ENCODE results near the gene CADPS.

The CADPS gene

GRCh38 chr3:62355703-62356102, 519.5 kb downstream of the CADPS start:
- H3K9me3 ChIP-seq = no peaks in the 10 kb centered on the region
- no peaks in the 10 kb centered on the region for H3K36me3 ChIP-seq
- 0 out of 2 replicates have a peak, but pooled peaks cover 3% of the 10 kb centered on the region for H3K27me3 ChIP-seq
- H3K4me1 ChIP-seq = 0 out of 2 replicates have a peak, but pooled peaks cover 2% of the 10 kb centered on the region
- no peak for DNase-seq
- no peak overlapping the region for H3K4me3 ChIP-seq (ENCODE audit: low read depth, low read length)
- TF ChIP-seq CTCF (IDR thresholded peaks at IDR 0.05; ENCODE audit: low read depth, low read length) = no peak

Data from BE2C (cell line).